HepG2 (cell line): ENCODE data around the gene MSRB3. TPM values are rescaled to one million over a fixed set of nuclear protein-coding genes. Genes with fewer than 3 reads are reported as not detected.

Experiments
- ATAC-seq: fragments of 200-7000 bp; cut with Tn5 transposase; 3 replicates; pipeline ENCODE4 v1.9.1; 2020; ENCODE audit warnings: mild to moderate bottlenecking, moderate library complexity
- BruUV-seq: library from RNA; stranded (reverse); fragments of 400-500 nt; replicated peaks from 2 replicates; lab custom pipeline; 2021; lab: Mats Ljungman, UMichigan
- CTCF ChIA-PET: fragments of 300-600 bp; formaldehyde crosslinking; extraction: SDS; loops from one replicate; lab custom pipeline; 2021; ENCODE audit warnings: low total read pairs, inconsistent platforms, low intra/inter-chr PET ratio; lab: Yijun Ruan, JAX
- POLR2A ChIA-PET: fragments of 350-600 bp; sonication (Branson Sonifier 250); formaldehyde crosslinking; loops from one replicate; lab custom pipeline; 2020; ENCODE audit warnings: antibody characterized with exemption, inconsistent platforms; lab: Yijun Ruan, JAX
- DNase-seq: peaks from one replicate; pipeline ENCODE4 v3.0.0-alpha.2; 2015; ENCODE audit warnings: low spot score
- FAIRE-seq: peaks from 3 replicates; lab custom pipeline; 2011; peaks lifted over from hg19 to GRCh38; lab: Jason Lieb, UNC
- H2AFZ ChIP-seq: one replicate; pipeline ENCODE4 v1.6.1; 2011; ENCODE audit warnings: low read length, inconsistent platforms
- H3K27ac ChIP-seq: fragments of 300-600 bp; 3 replicates; pipeline ENCODE4 v1.8.0; 2011; ENCODE audit warnings: mixed run types, mild to moderate bottlenecking, mixed read lengths, low read length, inconsistent platforms; ENCODE audit not compliant: insufficient read depth; ENCODE audit errors: extremely low read length
- H3K27me3 ChIP-seq, 2 experiments: fragments of 200-600 bp in 1 of 2; 2 replicates in 1 of 2; 3 replicates in 1 of 2; pipeline versions ENCODE4 v1.6.0 to v1.8.0; 2011; ENCODE audit warnings: low read length in 2 of 2, mild to moderate bottlenecking in 2 of 2, moderate library complexity in 2 of 2, inconsistent platforms in 1 of 2; ENCODE audit not compliant: insufficient read depth in 2 of 2, control insufficient read depth in 1 of 2
- H3K36me3 ChIP-seq, 2 experiments: fragments of 200-600 bp in 1 of 2; replicated peaks in 1 of 2; 2 replicates in 1 of 2; 3 replicates in 1 of 2; pipeline versions ENCODE4 v1.5.1 to v1.8.0; 2011; ENCODE audit warnings: low read length in 2 of 2, inconsistent platforms in 1 of 2; ENCODE audit not compliant: insufficient read depth in 2 of 2, control insufficient read depth in 1 of 2
- H3K4me1 ChIP-seq: 2 replicates; pipeline ENCODE4 v1.5.1; 2012; ENCODE audit warnings: low read length, inconsistent platforms; ENCODE audit not compliant: insufficient read depth
- H3K4me2 ChIP-seq: 2 replicates; pipeline ENCODE4 v1.6.0; 2011; ENCODE audit warnings: low read depth, low read length, inconsistent platforms
- H3K4me3 ChIP-seq, 3 experiments: fragments of 200-600 bp in 1 of 3; sonication (generic), shearing (Covaris generic) in 1 of 3; replicated peaks in 1 of 3; 2 replicates each; pipeline ENCODE4 v1.5.1; 2011 to 2016; ENCODE audit warnings: low read length in 3 of 3, inconsistent platforms in 2 of 3, low read depth in 2 of 3, mild to moderate bottlenecking in 2 of 3, control low read depth in 1 of 3, mixed read lengths in 1 of 3; ENCODE audit not compliant: insufficient read depth in 1 of 3
- H3K79me2 ChIP-seq: one replicate; pipeline ENCODE4 v1.6.1; 2011; ENCODE audit warnings: low read length, inconsistent platforms; ENCODE audit not compliant: insufficient read depth
- H3K9ac ChIP-seq: 2 replicates; pipeline ENCODE4 v1.6.0; 2011; ENCODE audit warnings: mild to moderate bottlenecking, low read depth, low read length, inconsistent platforms; ENCODE audit not compliant: insufficient read depth
- H3K9me3 ChIP-seq: 2 replicates; pipeline ENCODE4 v1.5.1; 2012; ENCODE audit warnings: mild to moderate bottlenecking, low read length
- H4K20me1 ChIP-seq: 2 replicates; pipeline ENCODE4 v1.6.0; 2011; ENCODE audit warnings: inconsistent platforms, mild to moderate bottlenecking, low read length, moderate library complexity; ENCODE audit not compliant: insufficient read depth
- ATF3 ChIP-seq: sonication (generic); formaldehyde crosslinking; IDR thresholded peaks from 2 replicates; pipeline ENCODE4 v1.4.0; 2020; ENCODE audit warnings: missing genetic modification reagents
- CHCHD3 ChIP-seq: sonication (generic); formaldehyde crosslinking; IDR thresholded peaks from 2 replicates; pipeline ENCODE4 v1.8.0; 2022; ENCODE audit warnings: mild to moderate bottlenecking, missing genetic modification reagents, moderate library complexity
- E2F5 ChIP-seq: sonication (generic); formaldehyde crosslinking; conservative IDR thresholded peaks from 2 replicates; pipeline ENCODE4 v1.4.0; 2020; ENCODE audit warnings: missing genetic modification reagents
- IRF1 ChIP-seq: sonication (generic); formaldehyde crosslinking; IDR thresholded peaks from 2 replicates; pipeline ENCODE4 v1.4.0; 2020; ENCODE audit warnings: low read depth, mild to moderate bottlenecking, missing genetic modification reagents
- IRF2 ChIP-seq: IDR thresholded peaks from 2 replicates; pipeline ENCODE4 v1.6.1; 2018; ENCODE audit warnings: missing genetic modification reagents, missing compliant biosample characterization
- PHF20 ChIP-seq: sonication (generic); formaldehyde crosslinking; IDR thresholded peaks from 2 replicates; pipeline ENCODE4 v1.5.0; 2020; ENCODE audit warnings: mild to moderate bottlenecking, missing genetic modification reagents
- RFXANK ChIP-seq: IDR thresholded peaks from 2 replicates; pipeline ENCODE4 v1.6.1; 2016
- SAP130 ChIP-seq: IDR thresholded peaks from 2 replicates; pipeline ENCODE4 v1.6.1; 2016; ENCODE audit warnings: low read depth
- SNAPC2 ChIP-seq: sonication (generic); formaldehyde crosslinking; IDR thresholded peaks from 2 replicates; pipeline ENCODE4 v1.8.1; 2022; ENCODE audit warnings: mild to moderate bottlenecking, missing genetic modification reagents
- SRSF4 ChIP-seq: fragments of 200-400 bp; formaldehyde crosslinking; IDR thresholded peaks from one replicate; pipeline ENCODE4 v1.6.1; 2018; ENCODE audit warnings: mild to moderate bottlenecking, low read depth, low read length, moderate library complexity; ENCODE audit not compliant: poor library complexity, severe bottlenecking
- ZBTB2 ChIP-seq: sonication (generic); formaldehyde crosslinking; IDR thresholded peaks from 2 replicates; pipeline ENCODE4 v1.8.0; 2022; ENCODE audit warnings: low read depth, missing genetic modification reagents
- ZNF10 ChIP-seq: sonication (generic); formaldehyde crosslinking; IDR thresholded peaks from 2 replicates; pipeline ENCODE4 v1.4.0; 2020; ENCODE audit warnings: mild to moderate bottlenecking, low read depth, missing genetic modification reagents, borderline replicate concordance
- ZNF253 ChIP-seq: sonication (generic); formaldehyde crosslinking; IDR thresholded peaks from 2 replicates; pipeline ENCODE4 v1.8.0; 2022; ENCODE audit warnings: mild to moderate bottlenecking, missing genetic modification reagents, borderline replicate concordance
- ZNF331 ChIP-seq: sonication (generic); formaldehyde crosslinking; IDR thresholded peaks from 2 replicates; pipeline ENCODE4 v1.4.0; 2020; ENCODE audit warnings: missing genetic modification reagents
- ZNF446 ChIP-seq: sonication (generic); formaldehyde crosslinking; IDR thresholded peaks from 2 replicates; pipeline ENCODE4 v1.5.0; 2020; ENCODE audit warnings: mild to moderate bottlenecking, missing genetic modification reagents
- ZNF496 ChIP-seq: sonication (generic); formaldehyde crosslinking; IDR thresholded peaks from 2 replicates; pipeline ENCODE4 v1.8.1; 2023; ENCODE audit warnings: mild to moderate bottlenecking, moderate library complexity, missing genetic modification reagents; ENCODE audit not compliant: insufficient replicate concordance
- ZSCAN12 ChIP-seq: sonication (generic); formaldehyde crosslinking; IDR thresholded peaks from 2 replicates; pipeline ENCODE4 v1.9.0; 2021; ENCODE audit warnings: mild to moderate bottlenecking, missing genetic modification reagents
- WGBS: methylation state at CpG from one replicate; pipeline ENCODE4 v1.1.6; 2017; ENCODE audit warnings: low lambda C conversion rate; 5-methylcytosine and 5-hydroxymethylcytosine counted together
- in situ Hi-C: cut with HindIII; loops from 2 replicates; pipeline ENCODE4 v1.10.0; 2017; ENCODE audit warnings: low pct_unique_long_range_greater_than_20kb; ENCODE audit not compliant: extremely low pct_ligation_motif_present
- intact Hi-C: fragments of 100-400 bp; cut with micrococcal nuclease; formaldehyde crosslinking; loops from one replicate; pipeline ENCODE4 v1.10.0; 2022; ENCODE audit not compliant: unreplicated experiment
- polyA plus RNA-seq, 8 experiments: library from polyadenylated mRNA; depleted of rRNA in 3 of 8; stranded (reverse) in 7 of 8; unstranded in 1 of 8; fragments of >200 nt; fragmentation: Illumina TruSeq in 4 of 8; extraction: Trizol in 4 of 8; gene quantifications; 2 replicates each; pipeline versions ENCODE4 v1.2.1 to v1.2.3, GENCODE V29; 2011 to 2016; ENCODE audit warnings: low read depth in 4 of 8, missing spikeins in 1 of 8, mixed read lengths in 1 of 8; ENCODE audit not compliant: insufficient read depth in 1 of 8
- total RNA-seq, 5 experiments: library from RNA; depleted of rRNA; stranded (reverse); fragments of >200 nt; fragmentation: Illumina TruSeq; extraction: Trizol; gene quantifications; 2 replicates each; pipeline ENCODE4 v1.2.3, GENCODE V29; 2016; ENCODE audit warnings: low read depth in 1 of 5

The MSRB3 gene
- total and polyA plus RNA-seq, 2 of the 13 experiments (the other 11 are each of a cell fraction or from before 2014, with no cell fraction given) = 1.5 to 1.9 TPM

GRCh38 chr12:65293735-65294134, 15.3 kb downstream of the MSRB3 start:
- Histone ChIP-seq H4K20me1 (no peaks in the 10 kb centered on the region), H3K4me1 (no peaks in the 10 kb centered on the region), H3K4me3 (no peak overlapping the region), H3K9me3 (no peaks in the 10 kb centered on the region), H3K27me3 (no peaks in the 10 kb centered on the region), H3K9ac (no peak overlapping the region), H3K27ac (no peak overlapping the region), H3K4me2 (no peak overlapping the region), H3K79me2 (no peaks in the 10 kb centered on the region), H2AFZ (no peak overlapping the region), H3K36me3 (no peaks in the 10 kb centered on the region)
- ChIA-PET POLR2A (no interaction called here), CTCF (no interaction called here)
- FAIRE-seq = no peak
- ATAC-seq = no peak
- TF ChIP-seq IRF1 = no peak
- no peak for TF ChIP-seq ZNF253 (CRISPR knock-in tag)
- no peak for TF ChIP-seq ZNF331
- no peak for TF ChIP-seq RFXANK (CRISPR knock-in tag)
- no peak for TF ChIP-seq ZSCAN12
- no peak for TF ChIP-seq ZNF10 (CRISPR knock-in tag)
- DNase-seq = no peak
- BruUV-seq = no TSS peak
- intact Hi-C loops (no loop called here), in situ Hi-C loops (no loop called here)
- WGBS = 75% methylated on average over 1 of the region's 1 CpG

GRCh38 chr12:65294641-65295262, 16.3 kb downstream of the MSRB3 start:
- no peak overlapping the region for H3K4me2 ChIP-seq
- H3K27ac ChIP-seq = no peak overlapping the region
- WGBS = 65% methylated on average over 4 of the region's 4 CpGs
- CTCF ChIA-PET = no interaction called here
- no peak for DNase-seq
- H3K4me3 ChIP-seq = no peak overlapping the region
- intact Hi-C loops = no loop called here
- H3K79me2 ChIP-seq = no peaks in the 10 kb centered on the region
- no peak for FAIRE-seq
- H3K9me3 ChIP-seq = no peaks in the 10 kb centered on the region
- POLR2A ChIA-PET = no interaction called here
- in situ Hi-C loops = no loop called here
- H3K36me3 ChIP-seq = no peaks in the 10 kb centered on the region
- H3K9ac ChIP-seq = no peak overlapping the region
- no peaks in the 10 kb centered on the region for H4K20me1 ChIP-seq
- H2AFZ ChIP-seq = no peak overlapping the region
- no TSS peak for BruUV-seq
- ATAC-seq = no peak
- no peaks in the 10 kb centered on the region for H3K27me3 ChIP-seq
- no peaks in the 10 kb centered on the region for H3K4me1 ChIP-seq
- TF ChIP-seq SAP130 (CRISPR knock-in tag) = no peak
- no peak for TF ChIP-seq SNAPC2 (CRISPR knock-in tag)
- no peak for TF ChIP-seq SRSF4
- no peak for TF ChIP-seq E2F5 (CRISPR knock-in tag)
- TF ChIP-seq ZNF496 = no peak
- no peak for TF ChIP-seq ZBTB2 (CRISPR knock-in tag)
- TF ChIP-seq ATF3 (CRISPR knock-in tag) = no peak
- no peak for TF ChIP-seq CHCHD3 (CRISPR knock-in tag)
- TF ChIP-seq ZNF446 (CRISPR knock-in tag) = no peak
- TF ChIP-seq PHF20 (CRISPR knock-in tag) = no peak
- TF ChIP-seq IRF2 (CRISPR knock-in tag) = no peak
